ENCODE results near the gene MFRP. TPM values are rescaled to one million over a fixed set of nuclear protein-coding genes. Genes with fewer than 3 reads are reported as not detected.

The MFRP gene
- polyA plus RNA-seq, 5 donors: 0.06 TPM; not detected in 3

DNA sequence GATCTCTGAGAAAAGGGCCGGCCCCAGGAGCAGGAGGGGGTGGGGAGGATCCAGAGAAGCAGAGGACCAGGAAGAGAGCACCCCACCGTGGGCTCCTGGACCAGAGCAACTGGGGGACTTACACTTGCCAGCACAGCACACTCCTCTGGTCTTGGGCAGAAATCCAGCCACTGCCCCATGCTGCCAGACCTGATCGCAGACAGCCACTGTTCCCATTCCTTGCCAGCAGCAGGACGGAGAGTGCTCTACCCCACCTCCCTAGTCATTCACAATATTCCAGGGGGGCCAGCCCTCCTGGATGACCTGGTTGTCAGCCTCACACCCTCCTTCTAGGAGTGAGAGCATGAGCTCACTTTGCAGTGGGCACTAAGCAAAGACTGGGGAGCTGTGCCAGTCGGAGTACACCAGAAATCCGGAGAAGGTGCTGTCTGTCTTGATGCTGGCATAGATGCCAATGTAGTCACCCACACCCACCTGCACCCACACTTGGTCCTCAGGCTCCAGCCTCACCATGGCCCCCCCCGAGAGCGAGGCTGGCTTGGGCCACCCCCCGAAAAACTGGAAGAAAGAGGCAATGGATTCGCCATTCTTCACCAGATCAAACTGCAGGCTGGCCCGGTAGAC, 7.4 kb downstream of the MFRP start:
- no peak for DNase-seq

DNA sequence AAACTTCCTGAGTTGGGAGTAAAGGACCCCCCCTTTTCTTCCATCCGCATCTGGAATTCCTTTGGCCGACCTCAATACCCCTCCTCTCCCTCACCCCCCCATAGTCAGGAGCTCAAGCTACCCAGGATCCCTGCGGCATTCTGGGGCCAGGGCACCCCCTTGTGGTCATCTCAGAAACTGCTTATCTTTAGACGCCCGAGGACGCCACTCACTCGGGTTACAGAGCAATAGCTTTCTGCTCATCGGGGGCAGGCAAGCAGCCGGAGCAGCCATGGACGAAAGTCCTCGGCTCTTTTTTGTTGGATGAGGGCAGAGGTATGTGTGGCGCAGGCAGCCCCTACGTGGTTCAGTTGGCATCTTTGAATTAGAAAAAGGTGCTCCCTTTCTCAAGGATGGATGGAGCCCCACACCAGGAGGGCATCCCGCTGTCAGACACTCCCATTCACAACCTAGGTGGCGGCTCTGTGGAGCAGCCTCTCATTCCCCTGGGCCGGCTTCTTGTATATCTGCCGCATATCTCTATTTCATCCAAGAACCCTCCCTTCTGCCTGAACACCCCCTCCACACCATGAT, 8.1 kb downstream of the MFRP start:
- DNase-seq: peak in 1 of 2 donors; percentile 72

DNA sequence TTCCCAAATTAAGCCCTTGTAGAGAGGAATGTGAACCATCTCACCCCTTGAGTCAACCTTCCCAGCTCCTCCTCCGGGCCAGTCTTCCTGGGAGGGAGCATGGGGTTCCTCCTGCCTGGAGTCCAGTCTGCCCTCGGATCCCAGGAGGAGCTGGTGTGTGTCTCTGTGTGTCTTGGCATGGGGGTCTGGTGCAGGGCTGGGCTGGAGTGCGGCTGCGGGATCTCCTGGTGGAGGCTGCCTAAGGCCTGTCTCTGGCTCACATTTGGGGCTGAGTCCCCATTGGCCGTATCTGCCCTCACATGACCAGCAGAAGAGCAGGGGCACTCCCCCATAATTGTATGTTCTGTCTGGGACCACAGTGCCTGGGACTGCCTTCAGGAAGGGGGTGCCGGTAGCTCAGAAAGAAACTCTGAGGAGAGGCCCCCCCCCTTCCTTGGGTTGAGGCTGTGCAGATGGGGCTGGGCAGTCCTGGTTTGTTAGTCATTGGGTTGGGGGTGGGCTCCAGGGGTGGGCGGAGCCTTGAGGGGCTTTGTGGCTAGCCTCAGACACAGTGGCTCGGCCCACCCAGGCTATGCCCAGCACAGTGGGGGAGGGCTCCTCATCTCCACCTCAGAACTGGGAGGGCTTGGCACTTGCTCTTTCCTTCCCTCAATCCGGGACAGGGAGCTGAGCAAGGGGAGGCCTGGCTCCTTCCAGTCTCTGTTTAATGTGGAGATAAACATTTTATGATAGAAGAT, 8.8 kb downstream of the MFRP start:
- DNase-seq: no peak

DNA sequence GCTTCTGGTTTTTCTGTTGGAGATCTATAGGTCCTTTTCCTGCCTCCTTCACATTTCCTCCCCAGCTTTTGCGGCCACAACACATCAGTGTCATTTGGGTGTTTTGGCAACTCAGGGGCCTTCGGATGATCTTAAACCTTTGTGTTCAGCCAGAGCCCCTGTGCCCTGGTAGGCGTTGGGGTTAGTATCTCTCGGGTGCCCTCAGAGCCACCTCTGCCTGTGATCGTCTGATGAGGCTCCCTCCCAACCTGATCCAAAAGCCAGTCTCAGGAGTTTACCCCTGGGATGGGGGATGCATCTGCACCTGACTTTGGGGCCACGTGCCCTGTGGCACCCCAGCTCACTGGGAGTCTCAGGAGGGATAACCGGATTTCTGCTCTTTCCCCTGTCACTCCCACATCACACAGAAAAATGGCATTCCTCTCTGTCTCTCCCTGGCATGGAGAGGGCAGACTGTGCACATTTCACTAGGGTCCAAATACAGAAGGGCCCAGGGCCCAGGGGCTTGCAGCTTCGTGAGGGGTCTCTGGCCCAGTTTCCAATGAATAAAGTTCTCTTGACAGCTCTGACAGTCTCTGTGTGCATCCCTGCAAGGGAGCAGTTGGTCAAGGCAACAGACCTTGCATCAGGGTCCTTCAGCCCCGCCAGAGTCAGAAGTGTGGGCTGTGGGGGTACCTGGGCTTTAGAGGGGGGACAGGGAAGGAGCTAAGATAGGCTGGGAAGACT, 9.6 kb downstream of the MFRP start:
- no peak for DNase-seq

DNA sequence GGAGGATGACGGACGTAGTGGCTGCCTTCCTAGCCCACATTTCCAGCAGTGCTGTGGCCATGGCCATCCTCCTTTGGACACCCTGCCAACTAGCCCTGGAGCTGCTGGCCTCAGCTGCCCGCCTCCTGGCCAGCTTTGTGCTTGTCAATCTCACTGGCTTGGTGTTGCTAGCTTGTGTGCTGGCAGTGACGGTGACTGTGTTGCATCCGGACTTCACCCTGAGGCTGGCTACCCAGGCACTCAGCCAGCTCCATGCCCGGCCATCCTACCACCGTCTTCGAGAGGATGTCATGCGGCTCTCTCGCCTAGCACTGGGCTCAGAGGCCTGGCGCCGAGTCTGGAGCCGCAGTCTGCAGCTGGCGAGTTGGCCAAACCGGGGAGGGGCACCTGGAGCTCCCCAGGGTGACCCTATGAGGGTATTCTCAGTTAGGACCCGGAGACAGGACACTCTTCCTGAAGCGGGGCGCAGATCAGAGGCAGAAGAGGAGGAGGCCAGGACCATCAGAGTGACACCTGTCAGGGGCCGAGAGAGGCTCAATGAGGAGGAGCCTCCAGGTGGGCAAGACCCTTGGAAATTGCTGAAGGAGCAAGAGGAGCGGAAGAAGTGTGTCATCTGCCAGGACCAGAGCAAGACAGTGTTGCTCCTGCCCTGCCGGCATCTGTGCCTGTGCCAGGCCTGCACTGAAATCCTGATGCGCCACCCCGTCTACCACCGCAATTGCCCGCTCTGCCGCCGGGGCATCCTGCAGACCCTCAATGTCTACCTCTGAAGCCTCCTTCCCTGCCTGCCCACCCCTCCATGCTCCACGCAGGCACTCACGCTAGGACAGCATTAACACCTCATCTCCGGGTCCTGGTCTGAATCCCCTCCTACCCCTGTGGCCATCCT, 10.6 kb downstream of the MFRP start:
- no peak for DNase-seq

DNA sequence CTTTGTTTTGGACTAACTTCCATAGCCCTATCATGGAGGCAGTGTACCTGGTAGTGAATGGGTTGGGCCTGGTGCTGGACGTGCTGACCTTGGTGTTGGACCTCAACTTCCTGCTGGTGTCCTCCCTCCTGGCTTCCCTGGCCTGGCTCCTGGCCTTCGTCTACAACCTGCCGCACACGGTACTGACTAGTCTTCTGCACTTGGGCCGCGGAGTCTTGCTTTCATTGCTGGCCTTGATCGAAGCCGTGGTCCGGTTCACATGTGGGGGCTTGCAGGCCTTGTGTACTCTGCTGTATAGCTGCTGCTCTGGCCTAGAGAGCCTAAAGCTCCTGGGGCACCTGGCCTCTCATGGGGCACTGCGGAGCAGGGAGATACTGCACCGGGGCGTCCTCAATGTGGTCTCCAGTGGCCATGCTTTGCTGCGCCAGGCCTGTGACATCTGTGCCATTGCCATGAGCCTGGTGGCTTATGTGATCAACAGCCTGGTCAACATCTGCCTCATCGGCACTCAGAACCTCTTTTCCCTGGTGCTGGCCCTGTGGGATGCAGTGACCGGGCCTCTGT, 11.3 kb downstream of the MFRP start:
- DNase-seq: no peak

DNA sequence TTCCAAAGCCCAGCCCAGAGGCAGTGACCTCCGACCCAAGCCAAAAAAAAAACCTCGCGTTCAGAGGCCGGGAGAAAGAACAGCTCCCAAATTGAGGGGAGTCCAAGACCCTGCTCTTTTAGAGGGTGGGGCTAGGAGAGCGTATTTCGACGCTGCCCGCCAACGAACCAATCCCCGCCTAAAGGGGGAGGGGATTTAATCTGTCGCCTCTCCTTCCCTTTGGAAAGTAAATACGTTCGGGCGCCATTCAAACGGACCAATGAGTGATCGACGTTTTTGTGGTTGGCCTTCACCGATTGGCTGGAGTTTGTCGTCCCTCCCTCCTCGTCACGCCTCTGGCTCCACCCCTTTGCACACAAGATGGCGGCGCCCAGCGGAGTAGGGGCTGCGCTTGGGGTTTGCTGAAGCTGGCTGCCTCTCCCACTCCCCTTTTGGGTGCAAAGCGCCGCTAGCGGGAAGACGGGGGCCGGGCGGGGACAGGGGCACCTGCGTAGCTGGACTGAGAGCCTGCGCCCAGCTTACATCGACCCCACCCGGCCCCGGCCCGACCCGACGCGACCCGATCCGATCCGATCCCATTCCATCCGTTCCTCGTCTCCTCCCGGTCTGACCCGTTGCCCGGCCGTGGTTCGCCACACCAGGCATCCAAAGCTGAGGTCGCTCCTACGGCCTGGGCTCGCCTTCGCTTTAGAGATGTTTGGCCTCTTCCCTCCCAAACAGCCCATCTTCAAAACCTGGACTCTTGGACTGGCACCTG, 12.2 kb downstream of the MFRP start, which contains the start of gene RNF26:
RNF26 (plus strand) TSS at position 354 of the 757 bp plus-strand sequence. CDS start 596 bp downstream, outside the sequence.
- DNase-seq: peak; percentile 94 to 97

DNA sequence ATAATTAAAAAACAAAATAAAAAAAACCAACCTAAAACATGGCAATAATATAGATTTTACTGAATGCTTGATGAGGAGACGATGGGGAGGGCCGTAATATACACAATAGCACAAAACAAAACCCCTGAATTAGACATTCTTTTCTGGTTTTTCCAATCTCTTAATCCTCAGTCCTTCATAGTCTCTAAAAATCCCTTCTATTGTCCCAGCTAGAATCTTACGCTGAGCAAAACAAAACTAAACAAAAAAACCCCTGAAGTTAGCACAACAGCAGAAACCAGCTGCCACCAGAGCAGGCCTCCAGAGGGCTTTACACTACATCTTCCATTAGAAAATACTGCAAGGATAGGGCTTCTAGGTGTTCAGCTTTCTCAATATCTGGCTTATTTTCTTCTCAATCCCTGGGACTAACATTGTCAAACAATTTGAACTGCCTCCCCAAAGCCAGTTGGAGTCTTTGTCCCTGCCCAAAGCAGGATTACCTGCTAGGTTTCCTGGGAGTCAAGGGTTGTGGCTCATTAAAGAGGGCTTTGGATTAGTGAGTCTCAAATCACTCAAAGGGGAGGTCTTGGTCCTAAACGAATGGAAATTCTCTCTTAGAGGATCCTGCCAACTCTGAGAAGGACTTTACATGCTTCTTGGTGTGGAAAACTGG, 14.3 kb downstream of the MFRP start:
- DNase-seq: no peak

DNA sequence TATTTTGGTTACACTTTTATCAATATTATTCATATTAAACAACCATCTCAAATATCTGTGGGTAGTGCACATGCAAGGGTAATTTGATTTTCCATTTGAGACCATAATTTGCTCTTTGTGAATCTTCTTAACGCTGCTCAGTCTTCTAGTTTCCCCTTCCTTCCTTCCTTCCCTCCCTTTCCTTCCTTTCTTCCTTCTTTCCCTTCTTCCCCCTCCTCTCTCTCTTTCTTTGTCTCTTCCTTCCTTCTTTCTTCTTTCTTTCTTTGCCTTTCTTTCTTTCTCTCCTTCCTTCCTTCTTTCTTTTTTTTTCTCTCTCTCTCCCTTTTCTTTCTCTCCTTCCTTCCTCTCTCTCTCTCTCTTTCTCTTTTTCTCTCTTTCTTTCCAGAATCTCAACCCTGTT, 16.3 kb downstream of the MFRP start:
- DNase-seq: no peak

DNA sequence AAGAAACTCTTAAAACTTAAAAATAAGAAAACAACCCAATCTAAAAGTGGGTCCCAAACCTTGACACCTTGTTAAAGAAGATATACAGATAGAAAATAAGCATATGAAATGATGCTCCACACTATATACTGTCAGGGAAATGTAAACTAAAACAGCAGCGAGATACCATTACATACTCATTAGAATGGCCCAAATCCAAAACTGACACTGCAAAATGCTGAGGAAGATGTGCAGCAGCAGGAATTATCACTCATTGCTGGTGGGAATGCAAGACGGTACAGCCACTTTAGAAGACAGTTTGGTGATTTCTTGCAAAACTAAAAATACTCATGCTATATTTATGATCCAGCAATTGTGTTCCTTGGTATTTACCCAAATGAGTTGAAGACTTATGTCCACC, 17.2 kb downstream of the MFRP start:
- DNase-seq: no peak

DNA sequence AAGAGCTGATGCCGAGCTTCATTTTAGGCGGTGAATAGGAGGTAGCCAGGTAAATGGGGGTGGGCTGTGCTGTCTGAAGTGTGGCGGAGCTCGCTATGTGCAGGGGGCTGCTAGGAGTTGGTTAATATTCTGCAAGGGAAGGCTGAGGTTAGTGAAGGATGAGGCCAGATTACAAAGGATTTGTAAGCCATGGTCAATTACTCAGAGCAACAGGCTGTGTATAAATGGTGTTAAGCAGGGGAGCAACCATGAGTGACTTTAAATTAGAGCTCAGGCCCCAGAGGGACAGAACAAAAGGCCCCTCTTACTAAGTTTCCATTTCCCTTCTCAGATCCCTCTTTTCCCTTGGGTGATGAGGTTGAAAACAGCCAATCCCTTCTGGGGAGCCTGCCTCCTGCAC, 22.3 kb downstream of the MFRP start:
- no peak for DNase-seq

DNA sequence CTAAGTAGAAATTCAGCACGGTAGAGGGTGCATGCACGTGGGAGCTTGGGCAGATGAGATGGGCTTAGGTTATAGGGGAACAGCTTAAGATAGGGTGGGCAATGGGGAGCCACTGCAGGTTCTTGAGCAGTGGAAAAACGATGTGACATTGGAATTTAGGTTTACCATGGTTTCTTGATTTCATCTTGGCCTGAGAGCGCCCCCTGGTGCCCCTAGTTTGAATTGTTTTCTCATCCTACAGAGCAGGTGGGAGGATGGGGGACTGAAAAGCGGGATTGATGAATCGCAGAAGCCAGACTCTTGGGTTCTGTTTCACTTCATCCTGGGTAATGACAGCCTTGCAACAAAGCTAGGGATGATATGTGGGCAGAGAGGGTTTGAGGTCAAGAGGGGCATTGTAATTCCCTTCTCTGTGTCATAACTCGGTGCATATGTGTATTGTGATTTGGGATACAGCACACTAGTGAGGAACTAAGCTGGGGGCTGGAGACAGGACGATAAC, 22.9 kb downstream of the MFRP start:
- DNase-seq: peak in 1 of 2 donors; percentile 60

DNA sequence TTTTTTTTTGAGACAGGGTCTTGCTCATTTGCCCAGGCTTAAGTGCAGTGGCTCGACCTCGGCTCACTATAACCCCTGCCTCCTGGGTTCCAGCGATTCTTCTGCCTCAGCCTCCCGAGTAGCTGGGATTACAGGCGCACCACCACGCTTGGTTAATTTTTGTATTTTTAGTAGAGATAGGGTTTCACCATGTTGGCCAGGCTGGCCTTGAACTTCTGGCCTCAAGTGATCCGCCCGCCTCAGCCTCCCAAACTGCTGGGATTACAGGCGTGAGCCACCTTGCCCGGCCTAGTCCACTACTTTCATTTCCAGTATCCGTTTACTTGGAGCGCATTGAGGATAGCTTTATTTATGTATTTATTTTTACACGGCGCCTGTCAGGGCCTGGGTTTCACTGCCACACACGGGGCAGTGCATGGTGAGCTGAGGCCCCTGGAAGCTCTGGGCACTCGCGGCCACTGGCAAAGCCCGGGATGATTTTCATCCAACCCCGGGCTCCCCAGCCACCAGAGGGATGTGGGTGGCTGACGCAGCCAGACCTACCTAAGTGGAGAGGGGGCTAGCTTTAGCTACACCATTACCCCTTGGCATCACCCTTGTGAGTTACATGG, 23.5 kb downstream of the MFRP start:
- no peak for DNase-seq

DNA sequence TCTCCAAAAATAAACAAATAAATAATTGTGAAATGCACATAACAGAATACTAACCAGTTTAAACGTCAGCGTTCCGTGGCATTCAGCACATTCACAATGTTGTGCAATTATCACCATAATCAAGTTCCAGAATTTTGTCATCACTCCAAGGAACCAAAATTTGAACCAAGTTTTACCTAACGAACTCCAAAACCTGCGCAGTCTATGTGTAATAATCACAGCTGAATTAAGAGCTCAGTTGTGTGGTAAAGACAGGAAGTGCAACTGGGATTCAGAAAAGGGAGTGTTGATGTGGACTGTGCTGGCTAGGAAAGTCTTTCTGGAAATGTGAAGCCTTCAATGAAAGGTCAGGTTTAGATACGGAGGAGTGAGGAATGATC, 24.2 kb downstream of the MFRP start:
- DNase-seq: no peak

DNA sequence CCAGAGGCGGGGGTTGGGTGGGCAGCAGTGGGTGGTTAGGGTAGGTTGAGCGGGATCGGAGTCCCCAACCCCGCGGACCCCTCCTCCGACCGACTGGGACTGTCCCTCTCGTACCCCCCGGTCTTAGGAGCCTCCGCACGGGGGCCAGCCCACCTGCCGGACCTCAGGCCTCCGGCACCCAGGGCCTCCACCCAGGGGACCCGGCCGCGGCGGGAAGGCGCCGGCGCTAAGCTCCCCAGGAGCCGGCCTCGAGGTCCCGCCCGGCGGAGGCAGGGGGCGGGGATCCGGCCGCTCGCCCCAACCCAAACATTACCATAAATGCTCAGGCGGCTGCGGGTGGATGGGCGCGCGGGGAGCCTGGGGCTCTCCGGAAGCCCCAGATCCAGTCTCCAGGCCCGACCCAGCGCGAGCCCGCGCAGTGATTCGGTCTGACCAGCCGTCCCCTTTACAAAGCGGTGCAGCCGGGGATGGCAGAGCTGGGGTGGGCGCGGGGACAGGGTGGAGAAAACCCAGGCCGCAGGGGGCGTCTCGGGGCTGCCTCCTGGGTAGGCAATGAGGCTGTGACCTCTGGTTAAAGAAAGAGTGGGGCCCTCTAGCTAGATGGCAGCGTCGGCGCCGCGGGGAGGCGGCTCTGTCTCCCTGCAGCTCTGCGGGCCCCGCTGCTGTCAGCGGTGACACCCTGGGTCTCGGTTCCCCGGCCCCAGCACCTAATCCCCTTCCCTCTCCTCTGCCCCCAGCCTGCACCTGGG, 25.6 kb downstream of the MFRP start:
- peak in 1 of 2 donors; percentile 47 for DNase-seq

DNA sequence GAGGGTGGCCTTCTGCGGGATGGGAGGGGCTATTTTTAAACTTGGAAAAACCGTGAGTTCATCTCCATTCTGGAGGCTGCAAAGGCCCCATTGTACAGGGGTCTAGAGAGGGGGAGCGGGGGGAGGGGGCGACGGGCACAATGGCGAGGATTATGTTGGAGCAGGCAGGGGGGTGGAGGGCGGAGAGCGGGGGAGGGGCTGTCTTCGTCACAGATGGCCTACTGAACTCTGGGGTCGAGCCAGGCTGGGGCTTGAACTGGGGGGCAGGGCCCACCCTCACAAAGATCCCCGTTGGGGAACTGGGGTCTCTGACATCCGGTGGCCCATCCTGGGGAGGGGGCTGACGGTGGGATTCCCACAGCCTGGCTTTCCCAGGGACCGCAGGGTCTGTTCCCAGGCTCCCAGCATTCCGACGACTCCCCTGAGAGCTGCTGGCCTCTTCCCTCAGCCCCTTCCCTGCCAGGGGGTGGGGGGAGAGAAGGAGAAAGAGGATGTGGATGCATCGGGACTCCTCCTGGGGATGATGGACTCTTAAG, 26.2 kb downstream of the MFRP start:
- no peak for DNase-seq

DNA sequence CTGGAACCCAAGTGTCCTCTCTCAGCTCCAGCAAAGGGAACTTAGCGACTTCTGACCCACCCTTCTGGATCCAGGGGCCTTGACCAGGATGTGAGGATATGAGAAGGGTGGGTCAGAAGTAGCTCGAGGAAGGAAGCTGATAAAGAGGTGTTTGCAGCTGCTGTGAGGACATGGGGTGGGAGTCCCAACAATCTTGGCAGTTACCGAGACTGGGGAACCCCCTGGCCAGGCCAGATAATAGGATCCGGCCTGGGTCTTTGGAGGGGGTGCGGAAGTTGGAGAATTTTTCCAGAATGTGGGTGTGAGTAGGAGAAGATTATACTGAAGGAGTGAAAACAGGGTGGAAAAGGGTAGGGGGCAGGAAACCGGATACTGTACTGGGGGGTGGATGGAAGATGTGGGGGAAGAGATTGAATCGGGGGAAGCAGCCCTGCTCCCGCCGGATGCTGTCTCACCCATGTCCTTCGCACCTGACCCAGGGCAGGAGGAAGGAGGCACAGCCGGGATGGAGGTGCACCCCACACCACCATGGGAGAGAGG, 26.7 kb downstream of the MFRP start:
- DNase-seq: no peak
